Keratinocyte (primary cell): ENCODE measurements around the gene KLHDC4. TPM values are rescaled to one million over a fixed set of nuclear protein-coding genes. Genes with fewer than 3 reads are reported as not detected.
A peak's percentile ranks its signal among the peaks of the same experiment; 100 is the strongest.

Source experiments
- DNase-seq: peaks from one replicate; pipeline ENCODE4 v3.0.0-alpha.2; 2011; ENCODE audit warnings: low read depth, missing footprints, low spot score
- FAIRE-seq: peaks from 2 replicates; lab custom pipeline; 2011; peaks lifted over from hg19 to GRCh38; lab: Jason Lieb, UNC
- H2AFZ ChIP-seq: 2 replicates; pipeline ENCODE4 v1.6.0; 2012; ENCODE audit warnings: low read length, control low read depth, inconsistent platforms; ENCODE audit not compliant: control insufficient read depth
- H3K27ac ChIP-seq: 2 replicates; pipeline ENCODE4 v1.5.1; 2011; ENCODE audit warnings: low read length; ENCODE audit not compliant: control insufficient read depth, insufficient read depth
- H3K27me3 ChIP-seq: 3 replicates; pipeline ENCODE4 v1.6.0; 2011; ENCODE audit warnings: low read length; ENCODE audit not compliant: control insufficient read depth, insufficient read depth; ENCODE audit errors: extremely low read depth
- H3K36me3 ChIP-seq, 2 experiments: 2 replicates in 1 of 2; 3 replicates in 1 of 2; pipeline ENCODE4 v1.5.1; 2011; ENCODE audit warnings: low read length in 2 of 2, mild to moderate bottlenecking in 1 of 2; ENCODE audit not compliant: control insufficient read depth in 2 of 2, insufficient read depth in 2 of 2; ENCODE audit errors: extremely low read depth in 1 of 2
- H3K4me1 ChIP-seq: 3 replicates; pipeline ENCODE4 v1.5.1; 2011; ENCODE audit warnings: low read length; ENCODE audit not compliant: control insufficient read depth, insufficient read depth; ENCODE audit errors: extremely low read depth
- H3K4me2 ChIP-seq: 3 replicates; pipeline ENCODE4 v1.6.0; 2011; ENCODE audit warnings: low read depth, low read length; ENCODE audit not compliant: control insufficient read depth, insufficient read depth; ENCODE audit errors: extremely low read depth
- H3K4me3 ChIP-seq, 3 experiments: fragments of 200-600 bp in 1 of 3; sonication (generic) in 1 of 3; 2 replicates in 2 of 3; 3 replicates in 1 of 3; pipeline ENCODE4 v1.5.1; 2011 to 2016; ENCODE audit warnings: low read length in 3 of 3, mild to moderate bottlenecking in 3 of 3, control low read depth in 2 of 3, inconsistent platforms in 1 of 3, low read depth in 1 of 3, mixed read lengths in 1 of 3, mixed run types in 1 of 3, moderate library complexity in 1 of 3; ENCODE audit not compliant: control insufficient read depth in 2 of 3, insufficient read depth in 2 of 3; ENCODE audit errors: extremely low read depth in 1 of 3
- H3K79me2 ChIP-seq: 2 replicates; pipeline ENCODE4 v1.6.0; 2012; ENCODE audit warnings: low read length; ENCODE audit not compliant: control insufficient read depth, insufficient read depth
- H3K9ac ChIP-seq: 3 replicates; pipeline ENCODE4 v1.6.0; 2011; ENCODE audit warnings: low read length; ENCODE audit not compliant: control insufficient read depth, insufficient read depth; ENCODE audit errors: extremely low read depth
- H3K9me1 ChIP-seq: 3 replicates; pipeline ENCODE4 v1.6.0; 2011; ENCODE audit warnings: low read length; ENCODE audit not compliant: control insufficient read depth, insufficient read depth; ENCODE audit errors: extremely low read depth
- H3K9me3 ChIP-seq: 2 replicates; pipeline ENCODE4 v1.5.1; 2012; ENCODE audit warnings: low read depth, low read length; ENCODE audit not compliant: control insufficient read depth
- H4K20me1 ChIP-seq: 3 replicates; pipeline ENCODE4 v1.6.0; 2011; ENCODE audit warnings: low read length; ENCODE audit not compliant: control insufficient read depth, insufficient read depth; ENCODE audit errors: extremely low read depth
- EZH2 ChIP-seq: IDR thresholded peaks from one replicate; pipeline ENCODE4 v1.6.1; 2012; ENCODE audit warnings: inconsistent platforms, mild to moderate bottlenecking, low read length, moderate library complexity
- dilution Hi-C: fragments of 300-500 bp; cut with MboI; formaldehyde crosslinking; loops from one replicate; pipeline ENCODE4 v1.7.0; 2020; ENCODE audit warnings: low sequenced_read_pairs; ENCODE audit not compliant: extremely low pct_ligation_motif_present
- polyA plus RNA-seq, 5 experiments: library from polyadenylated mRNA; depleted of rRNA in 3 of 5; stranded (reverse) in 3 of 5; stranded (forward) in 1 of 5; unstranded in 1 of 5; fragments of >200 nt; gene quantifications; 1 replicate in 1 of 5; 2 replicates in 3 of 5; 3 replicates in 1 of 5; pipeline versions ENCODE4 v1.2.1 to v1.2.3, GENCODE V29; 2011 to 2012; ENCODE audit warnings: missing spikeins in 2 of 5, low read depth in 1 of 5, low replicate concordance in 1 of 5
- TF ChIP-seq, protein P1 (sequence below), 3 experiments: IDR thresholded peaks in 1 of 3; conservative IDR thresholded peaks in 1 of 3; optimal IDR thresholded peaks in 1 of 3; 2 replicates in 2 of 3; 3 replicates in 1 of 3; pipeline versions ENCODE3 to v1.5.1; 2011; ENCODE audit warnings: low read length in 3 of 3, mild to moderate bottlenecking in 3 of 3, moderate library complexity in 2 of 3, control low read depth in 1 of 3, inconsistent platforms in 1 of 3; ENCODE audit not compliant: insufficient read depth in 2 of 3; ENCODE audit errors: extremely low read depth in 1 of 3

KLHDC4 gene
- polyA plus RNA-seq, 1 donor (not counting 4 experiments of a cell fraction or from before 2014, with no cell fraction given) = 13.4 TPM

DNA sequence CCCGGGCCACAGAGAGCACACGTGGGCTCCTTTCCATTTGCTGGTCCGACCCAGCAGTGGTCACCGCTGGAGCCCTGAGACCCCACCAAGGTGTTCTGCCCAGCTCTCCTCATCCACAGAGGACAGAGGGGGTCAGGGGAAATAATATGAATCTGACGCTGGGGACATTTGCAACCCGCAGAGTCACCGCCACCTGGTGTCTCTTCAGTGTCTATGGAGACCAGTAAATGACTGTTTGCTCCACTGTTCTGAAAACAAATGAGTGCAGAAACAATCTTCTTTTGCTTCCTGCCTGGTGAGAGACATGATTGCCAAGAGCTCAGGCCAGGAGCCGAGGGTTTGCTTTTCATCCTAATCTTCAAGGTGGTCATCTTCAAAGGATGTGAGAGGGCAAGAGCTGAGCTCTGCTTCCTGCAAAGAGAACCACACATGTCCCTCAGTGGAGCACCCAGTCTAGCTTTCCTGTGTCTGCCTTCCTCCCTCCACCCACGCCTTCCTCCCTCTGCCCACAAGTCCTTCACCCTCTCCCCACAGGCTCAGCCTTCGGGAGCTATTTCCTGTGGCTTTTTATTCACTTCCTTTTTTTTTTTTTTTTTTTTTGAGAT lies 14.7 kb upstream of the KLHDC4 start:
- no peak for FAIRE-seq
- Histone ChIP-seq H3K9me1 (no peaks in the 10 kb centered on the region), H3K9ac (no peak overlapping the region), H4K20me1 (no peaks in the 10 kb centered on the region), H3K4me3 (no peak overlapping the region), H3K9me3 (no peaks in the 10 kb centered on the region), H2AFZ (no peak overlapping the region), H3K27me3 (no peaks in the 10 kb centered on the region), H3K4me1 (peaks cover 23% of the 10 kb centered on the region), H3K36me3 (no peaks in the 10 kb centered on the region), H3K4me2 (peak overlapping the region; percentile 1), H3K27ac (peak overlapping the region; percentile 23), H3K79me2 (no peaks in the 10 kb centered on the region)
- dilution Hi-C loops = no loop called here
- DNase-seq = no peak
- no peak for TF ChIP-seq EZH2
- TF ChIP-seq, protein P1, sequence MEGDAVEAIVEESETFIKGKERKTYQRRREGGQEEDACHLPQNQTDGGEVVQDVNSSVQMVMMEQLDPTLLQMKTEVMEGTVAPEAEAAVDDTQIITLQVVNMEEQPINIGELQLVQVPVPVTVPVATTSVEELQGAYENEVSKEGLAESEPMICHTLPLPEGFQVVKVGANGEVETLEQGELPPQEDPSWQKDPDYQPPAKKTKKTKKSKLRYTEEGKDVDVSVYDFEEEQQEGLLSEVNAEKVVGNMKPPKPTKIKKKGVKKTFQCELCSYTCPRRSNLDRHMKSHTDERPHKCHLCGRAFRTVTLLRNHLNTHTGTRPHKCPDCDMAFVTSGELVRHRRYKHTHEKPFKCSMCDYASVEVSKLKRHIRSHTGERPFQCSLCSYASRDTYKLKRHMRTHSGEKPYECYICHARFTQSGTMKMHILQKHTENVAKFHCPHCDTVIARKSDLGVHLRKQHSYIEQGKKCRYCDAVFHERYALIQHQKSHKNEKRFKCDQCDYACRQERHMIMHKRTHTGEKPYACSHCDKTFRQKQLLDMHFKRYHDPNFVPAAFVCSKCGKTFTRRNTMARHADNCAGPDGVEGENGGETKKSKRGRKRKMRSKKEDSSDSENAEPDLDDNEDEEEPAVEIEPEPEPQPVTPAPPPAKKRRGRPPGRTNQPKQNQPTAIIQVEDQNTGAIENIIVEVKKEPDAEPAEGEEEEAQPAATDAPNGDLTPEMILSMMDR (optimal IDR thresholded peaks at IDR 0.05 in 1 of 3, IDR thresholded peaks at IDR 0.05 in 1 of 3, conservative IDR thresholded peaks at IDR 0.05 in 1 of 3; ENCODE audit: extremely low read depth in 1 of 3, insufficient read depth in 2 of 3, low read length in 3 of 3) = no peak

DNA sequence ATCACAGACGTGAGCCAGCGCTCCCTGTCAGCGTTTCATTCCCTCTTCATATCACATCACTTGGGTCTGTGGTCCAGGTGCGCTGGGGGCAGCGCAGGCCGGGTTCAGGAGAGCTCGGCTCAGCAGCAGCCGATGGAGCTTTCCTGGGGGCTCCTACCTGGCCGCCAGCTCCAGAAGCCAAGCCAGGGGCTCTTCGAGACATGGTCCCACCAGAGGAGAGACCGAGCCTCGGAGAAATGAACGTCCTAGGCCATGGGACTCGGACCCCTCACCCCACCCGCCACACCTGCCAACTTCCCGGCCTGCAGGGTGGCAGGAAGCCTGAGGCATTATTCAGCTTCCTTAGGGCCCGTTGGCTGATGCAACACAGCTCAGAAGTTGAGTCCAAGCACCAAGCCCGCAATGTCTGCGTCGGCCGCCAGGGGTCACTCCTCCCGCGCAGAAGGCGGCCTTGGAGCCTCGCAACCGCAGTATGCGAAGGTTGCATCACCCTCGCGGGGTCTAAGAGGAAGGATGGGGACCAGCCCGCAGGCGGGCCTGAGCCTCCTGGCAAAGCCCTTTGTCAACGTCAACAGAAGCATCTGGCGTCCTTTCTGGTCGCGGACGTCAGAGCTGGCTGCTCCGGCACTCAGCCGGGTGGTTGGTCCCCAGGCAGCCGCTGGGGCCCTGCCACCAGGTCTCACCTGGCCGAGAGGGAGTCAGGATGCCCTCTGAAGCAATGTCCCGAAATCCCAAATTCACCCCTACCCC lies 13.2 kb upstream of the KLHDC4 start:
- Histone ChIP-seq H3K4me3 (peak overlapping the region in 1 of 3 experiments; percentile 31), H3K79me2 (no peaks in the 10 kb centered on the region), H3K27me3 (no peaks in the 10 kb centered on the region), H3K9ac (peak overlapping the region; percentile 73), H3K9me1 (no peaks in the 10 kb centered on the region), H4K20me1 (no peaks in the 10 kb centered on the region), H3K9me3 (no peaks in the 10 kb centered on the region), H2AFZ (no peak overlapping the region), H3K4me2 (peak overlapping the region; percentile 87), H3K27ac (peak overlapping the region; percentile 75), H3K36me3 (no peaks in the 10 kb centered on the region), H3K4me1 (peaks cover 23% of the 10 kb centered on the region)
- FAIRE-seq (no peak), DNase-seq (peak; percentile 90)
- TF ChIP-seq, protein P1 (optimal IDR thresholded peaks at IDR 0.05 in 1 of 3, IDR thresholded peaks at IDR 0.05 in 1 of 3, conservative IDR thresholded peaks at IDR 0.05 in 1 of 3; ENCODE audit: extremely low read depth in 1 of 3, insufficient read depth in 2 of 3, low read length in 3 of 3) = peak; percentile 63 to 99 (median 98)
- no peak for TF ChIP-seq EZH2
- dilution Hi-C loops = no loop called here
